ENCODE results near the gene LYSMD3. TPM values are rescaled to one million over a fixed set of nuclear protein-coding genes. Genes with fewer than 3 reads are reported as not detected.

The LYSMD3 gene
- total and polyA plus RNA-seq, 3 experiments from 2014 or later, result 13.0 to 17.0 (median 17.0) TPM

DNA sequence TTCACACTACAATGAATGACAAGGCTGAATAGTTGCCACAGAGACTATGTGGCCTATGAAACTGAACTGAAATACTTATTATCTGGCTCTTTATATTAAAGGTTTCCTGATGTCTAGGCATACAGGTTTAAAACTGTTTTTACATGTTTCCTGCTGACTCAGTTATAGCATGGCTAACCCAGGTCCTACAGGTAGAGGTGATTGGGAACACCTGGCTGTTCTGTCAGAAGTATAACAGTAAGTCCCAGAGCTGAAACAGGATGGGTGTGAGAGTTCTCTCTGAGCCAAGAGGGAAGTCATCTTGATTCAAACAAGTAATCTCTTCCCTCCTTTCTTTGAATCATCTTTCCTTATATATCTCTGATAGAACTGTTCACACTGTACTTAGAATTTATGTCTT lies 24.3 kb upstream of the LYSMD3 start:
- ChIA-PET POLR2A (no interaction called here), CTCF (no interaction called here)
- no peaks in the 10 kb centered on the region for H3K36me3 ChIP-seq (ENCODE audit: insufficient read depth, low read length)
- H3K27me3 ChIP-seq (ENCODE audit: insufficient read depth, low read length, poor library complexity, severe bottlenecking), result peaks cover 13% of the 10 kb centered on the region
- Mint-ChIP-seq H3K27ac (no peak overlapping the region), H3K4me1 (peaks cover 6 to 11% (median 8%) of the 10 kb centered on the region in 3 donors), H3K27me3 (peaks cover 25 to 62% of the 10 kb centered on the region in 2 donors), H3K4me3 (no peak overlapping the region), H3K36me3 (no peaks in the 10 kb centered on the region), H3K9me3 (no peaks in the 10 kb centered on the region)
- H3K27ac ChIP-seq (ENCODE audit: low read depth, low read length), result no peak overlapping the region
- DNase-seq, result no peak
- H3K4me3 ChIP-seq (ENCODE audit: low read length), result no peak overlapping the region
- H3K9me3 ChIP-seq (ENCODE audit: low read length), result no peaks in the 10 kb centered on the region
- H3K4me1 ChIP-seq (ENCODE audit: insufficient read depth, low read length), result no peaks in the 10 kb centered on the region

DNA sequence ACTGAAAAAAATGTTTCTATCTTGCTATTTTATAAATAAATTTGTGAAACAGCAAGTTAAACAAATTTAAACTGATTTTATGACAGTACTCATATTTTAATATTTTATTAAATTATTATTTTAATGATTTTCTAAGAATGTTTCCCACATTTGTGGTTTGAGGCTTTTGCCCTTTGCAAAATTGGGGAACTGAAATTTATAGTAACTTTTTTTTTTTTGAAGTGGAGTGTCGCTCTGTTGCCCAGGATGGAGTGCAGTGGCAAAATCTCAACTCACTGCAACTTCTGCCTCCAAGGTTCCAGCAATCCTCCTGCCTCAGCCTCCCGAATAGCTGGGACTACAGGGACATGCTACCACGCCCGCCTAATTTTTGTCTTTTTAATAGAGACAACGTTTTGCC lies 22.0 kb upstream of the LYSMD3 start:
- ChIA-PET POLR2A (no interaction called here), CTCF (no interaction called here)
- Histone ChIP-seq H3K36me3 (ENCODE audit: insufficient read depth, low read length) (no peaks in the 10 kb centered on the region), H3K27ac (ENCODE audit: low read depth, low read length) (no peak overlapping the region), H3K4me1 (ENCODE audit: insufficient read depth, low read length) (no peaks in the 10 kb centered on the region), H3K9me3 (ENCODE audit: low read length) (no peaks in the 10 kb centered on the region), H3K4me3 (ENCODE audit: low read length) (no peak overlapping the region), H3K27me3 (ENCODE audit: insufficient read depth, low read length, poor library complexity, severe bottlenecking) (peaks cover 6% of the 10 kb centered on the region)
- H3K27ac Mint-ChIP-seq, result no peak overlapping the region
- no peak for DNase-seq
- H3K36me3 Mint-ChIP-seq, result no peaks in the 10 kb centered on the region
- no peak overlapping the region for H3K4me3 Mint-ChIP-seq
- H3K27me3 Mint-ChIP-seq, result peaks cover 15 to 48% of the 10 kb centered on the region in 2 donors
- H3K4me1 Mint-ChIP-seq, result no peaks in the 10 kb centered on the region
- no peaks in the 10 kb centered on the region for H3K9me3 Mint-ChIP-seq

DNA sequence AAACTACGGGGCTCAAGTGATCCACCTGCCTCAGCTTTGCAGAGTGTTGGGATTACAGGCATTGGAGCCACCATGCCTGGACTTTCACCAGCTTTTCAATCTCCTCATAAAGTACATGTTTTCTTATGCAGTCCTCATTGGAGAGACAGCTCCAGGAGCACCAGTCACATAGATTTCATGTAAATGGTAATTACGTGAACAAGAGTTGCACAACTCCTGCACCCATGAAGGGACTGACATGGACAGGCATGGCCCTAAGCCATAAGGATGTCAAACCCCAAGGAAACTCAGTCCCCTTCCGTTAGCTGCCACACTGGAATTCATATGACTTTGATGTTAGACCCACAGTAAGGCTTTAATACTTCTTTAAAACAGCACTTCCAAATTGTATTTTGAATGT lies 21.6 kb upstream of the LYSMD3 start:
- H3K36me3 Mint-ChIP-seq, result no peaks in the 10 kb centered on the region
- POLR2A ChIA-PET, result no interaction called here

DNA sequence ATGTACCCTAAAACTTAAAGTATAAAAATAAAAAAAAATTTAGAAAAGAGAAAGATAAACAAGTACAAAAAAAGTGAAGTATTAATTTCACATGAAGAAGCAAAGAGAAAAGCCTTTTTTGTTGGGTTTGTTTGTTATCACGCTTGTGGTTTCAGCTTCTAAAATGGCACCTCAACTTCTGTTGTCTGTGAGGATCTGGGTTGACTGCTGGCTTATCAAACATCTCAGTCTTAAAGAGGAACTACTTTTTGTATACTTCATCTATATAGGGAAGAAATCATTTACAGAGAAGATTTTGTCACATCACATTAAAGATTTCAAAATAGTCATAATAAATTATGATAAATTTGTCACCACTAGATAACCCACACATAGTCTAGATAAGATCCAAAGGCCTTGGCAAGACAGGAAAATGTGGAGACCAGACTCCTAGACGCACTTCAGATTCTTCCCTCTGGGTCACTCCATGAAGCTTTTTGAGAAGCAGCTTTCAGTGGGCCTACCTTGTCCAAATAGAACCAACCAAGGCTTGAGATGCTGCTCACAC lies 20.4 kb upstream of the LYSMD3 start:
- Mint-ChIP-seq H3K27ac (no peak overlapping the region), H3K9me3 (no peaks in the 10 kb centered on the region), H3K27me3 (peaks cover 14 to 42% of the 10 kb centered on the region in 2 donors), H3K4me3 (no peak overlapping the region), H3K36me3 (no peaks in the 10 kb centered on the region), H3K4me1 (no peaks in the 10 kb centered on the region)
- ChIA-PET POLR2A (no interaction called here), CTCF (no interaction called here)
- H3K27ac ChIP-seq (ENCODE audit: low read depth, low read length), result no peak overlapping the region
- no peak for DNase-seq
- H3K9me3 ChIP-seq (ENCODE audit: low read length), result no peaks in the 10 kb centered on the region
- H3K4me1 ChIP-seq (ENCODE audit: insufficient read depth, low read length), result no peaks in the 10 kb centered on the region
- H3K36me3 ChIP-seq (ENCODE audit: insufficient read depth, low read length), result no peaks in the 10 kb centered on the region
- H3K4me3 ChIP-seq (ENCODE audit: low read length), result no peak overlapping the region
- H3K27me3 ChIP-seq (ENCODE audit: insufficient read depth, low read length, poor library complexity, severe bottlenecking), result peaks cover 6% of the 10 kb centered on the region

More for the DNA sequence above, 21.6 kb upstream of the LYSMD3 start:
- Mint-ChIP-seq H3K27ac (no peak overlapping the region), H3K4me1 (no peaks in the 10 kb centered on the region), H3K4me3 (no peak overlapping the region), H3K27me3 (peaks cover 15 to 44% of the 10 kb centered on the region in 2 donors), H3K9me3 (no peaks in the 10 kb centered on the region)
- H3K4me1 ChIP-seq (ENCODE audit: insufficient read depth, low read length), result no peaks in the 10 kb centered on the region
- CTCF ChIA-PET, result no interaction called here
- no peak overlapping the region for H3K27ac ChIP-seq (ENCODE audit: low read depth, low read length)
- no peak overlapping the region for H3K4me3 ChIP-seq (ENCODE audit: low read length)
- peaks cover 6% of the 10 kb centered on the region for H3K27me3 ChIP-seq (ENCODE audit: insufficient read depth, low read length, poor library complexity, severe bottlenecking)
- H3K36me3 ChIP-seq (ENCODE audit: insufficient read depth, low read length), result no peaks in the 10 kb centered on the region
- no peak for DNase-seq
- no peaks in the 10 kb centered on the region for H3K9me3 ChIP-seq (ENCODE audit: low read length)

DNA sequence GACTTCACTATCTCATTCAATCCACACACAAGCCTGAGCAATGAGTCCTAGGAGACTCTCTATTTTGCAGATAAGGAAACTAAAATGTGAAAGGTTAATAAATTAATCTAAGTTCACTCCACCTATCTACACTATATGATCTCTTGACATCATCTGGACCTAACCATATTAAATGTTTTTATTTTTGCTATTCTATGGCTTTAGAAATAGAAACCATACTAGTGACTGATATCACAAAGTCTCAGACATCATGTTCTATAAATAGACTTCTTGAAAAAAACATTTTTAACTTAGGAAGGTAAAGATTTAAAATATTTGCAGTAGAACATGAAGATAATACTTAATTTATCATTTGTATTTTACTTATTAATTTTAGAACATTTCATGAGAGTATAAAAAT lies 19.8 kb upstream of the LYSMD3 start:
- Mint-ChIP-seq H3K27me3 (peaks cover 16 to 44% of the 10 kb centered on the region in 2 donors), H3K4me1 (no peaks in the 10 kb centered on the region), H3K4me3 (no peak overlapping the region), H3K9me3 (peaks cover 0 to 2% (median 0%) of the 10 kb centered on the region in 5 donors), H3K36me3 (no peaks in the 10 kb centered on the region), H3K27ac (no peak overlapping the region)
- H3K27ac ChIP-seq (ENCODE audit: low read depth, low read length), result no peak overlapping the region
- no peaks in the 10 kb centered on the region for H3K36me3 ChIP-seq (ENCODE audit: insufficient read depth, low read length)
- ChIA-PET CTCF (no interaction called here), POLR2A (no interaction called here)
- no peak overlapping the region for H3K4me3 ChIP-seq (ENCODE audit: low read length)
- H3K4me1 ChIP-seq (ENCODE audit: insufficient read depth, low read length), result no peaks in the 10 kb centered on the region
- no peak for DNase-seq
- peaks cover 6% of the 10 kb centered on the region for H3K27me3 ChIP-seq (ENCODE audit: insufficient read depth, low read length, poor library complexity, severe bottlenecking)
- H3K9me3 ChIP-seq (ENCODE audit: low read length), result no peaks in the 10 kb centered on the region

DNA sequence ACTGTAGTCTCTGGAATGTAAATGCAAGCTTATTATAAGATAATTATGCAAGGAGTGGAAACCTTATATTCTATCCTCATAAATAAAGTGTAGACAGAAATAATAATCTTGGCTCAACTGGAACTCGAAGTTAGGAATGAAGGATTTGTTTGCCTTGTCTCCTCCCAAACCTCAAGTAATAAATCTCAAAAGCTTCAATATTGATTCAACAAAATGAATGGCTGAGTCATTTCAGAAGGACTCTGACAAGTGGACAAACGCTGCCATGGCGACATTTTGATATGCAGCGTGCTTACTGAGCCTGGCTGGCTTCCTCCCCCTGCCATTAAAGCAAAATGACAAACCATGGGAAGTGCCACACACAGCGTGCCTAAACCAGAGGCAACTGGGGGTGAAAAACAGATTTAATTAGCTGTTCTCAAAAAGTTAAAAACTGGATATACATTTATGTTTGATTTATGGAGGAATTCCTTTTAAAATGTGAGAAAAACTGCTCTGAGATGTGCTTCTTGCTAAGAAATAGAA lies 18.7 kb upstream of the LYSMD3 start:
- H3K4me3 Mint-ChIP-seq, result no peak overlapping the region
- no peak overlapping the region for H3K4me3 ChIP-seq (ENCODE audit: low read length)
- no peak for DNase-seq

DNA sequence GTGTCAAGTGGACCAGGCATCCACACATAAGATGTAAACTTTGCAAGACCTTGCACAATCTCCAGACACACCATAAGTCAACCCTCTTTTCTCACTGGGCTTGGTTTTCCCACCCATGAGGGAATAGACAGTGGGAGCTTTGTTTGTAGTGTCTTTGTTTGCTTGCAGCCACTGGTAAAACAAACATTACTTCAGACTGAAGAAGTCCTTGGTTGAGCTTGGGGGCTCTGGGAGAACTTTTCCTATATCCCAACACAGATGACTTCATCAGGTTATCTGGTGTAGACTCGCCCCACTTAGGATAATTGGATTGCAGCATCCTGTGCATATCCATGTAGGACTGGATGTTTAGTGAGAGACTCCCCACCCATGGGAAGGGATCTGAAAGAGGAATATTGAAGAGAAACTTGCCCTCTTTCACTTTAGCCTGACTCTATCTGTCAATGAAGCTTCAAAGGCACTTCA lies 17.7 kb upstream of the LYSMD3 start:
- ChIA-PET POLR2A (no interaction called here), CTCF (no interaction called here)
- no peaks in the 10 kb centered on the region for H3K4me1 ChIP-seq (ENCODE audit: insufficient read depth, low read length)
- no peak for DNase-seq
- H3K9me3 Mint-ChIP-seq, result peaks cover 0 to 2% (median 0%) of the 10 kb centered on the region in 5 donors
- H3K4me3 ChIP-seq (ENCODE audit: low read length), result no peak overlapping the region
- H3K27me3 Mint-ChIP-seq, result peaks cover 18 to 45% of the 10 kb centered on the region in 2 donors
- no peak overlapping the region for H3K4me3 Mint-ChIP-seq
- no peaks in the 10 kb centered on the region for H3K36me3 ChIP-seq (ENCODE audit: insufficient read depth, low read length)
- no peaks in the 10 kb centered on the region for H3K4me1 Mint-ChIP-seq
- H3K36me3 Mint-ChIP-seq, result no peaks in the 10 kb centered on the region
- peaks cover 6% of the 10 kb centered on the region for H3K27me3 ChIP-seq (ENCODE audit: insufficient read depth, low read length, poor library complexity, severe bottlenecking)
- H3K27ac Mint-ChIP-seq, result no peak overlapping the region
- no peak overlapping the region for H3K27ac ChIP-seq (ENCODE audit: low read depth, low read length)
- H3K9me3 ChIP-seq (ENCODE audit: low read length), result no peaks in the 10 kb centered on the region

More for the DNA sequence above, 18.7 kb upstream of the LYSMD3 start:
- no peaks in the 10 kb centered on the region for H3K36me3 ChIP-seq (ENCODE audit: insufficient read depth, low read length)
- H3K27me3 Mint-ChIP-seq, result peaks cover 16 to 45% of the 10 kb centered on the region in 2 donors
- no peak overlapping the region for H3K27ac ChIP-seq (ENCODE audit: low read depth, low read length)
- H3K9me3 Mint-ChIP-seq, result peaks cover 0 to 2% (median 0%) of the 10 kb centered on the region in 5 donors
- peaks cover 6% of the 10 kb centered on the region for H3K27me3 ChIP-seq (ENCODE audit: insufficient read depth, low read length, poor library complexity, severe bottlenecking)
- H3K27ac Mint-ChIP-seq, result no peak overlapping the region
- H3K4me1 ChIP-seq (ENCODE audit: insufficient read depth, low read length), result no peaks in the 10 kb centered on the region
- H3K36me3 Mint-ChIP-seq, result no peaks in the 10 kb centered on the region
- ChIA-PET POLR2A (no interaction called here), CTCF (interaction anchor here (0.6 kb wide), 1 partner anchor 34 kb away, joined by 4 read pairs; no protein-coding TSS in a partner anchor)
- no peaks in the 10 kb centered on the region for H3K9me3 ChIP-seq (ENCODE audit: low read length)
- H3K4me1 Mint-ChIP-seq, result no peaks in the 10 kb centered on the region

- no peaks in the 10 kb centered on the region for H3K36me3 Mint-ChIP-seq
- peaks cover 18 to 45% of the 10 kb centered on the region in 2 donors for H3K27me3 Mint-ChIP-seq
- CTCF ChIA-PET, result no interaction called here
- Histone ChIP-seq H3K4me3 (ENCODE audit: low read length) (no peak overlapping the region), H3K9me3 (ENCODE audit: low read length) (no peaks in the 10 kb centered on the region), H3K27ac (ENCODE audit: low read depth, low read length) (no peak overlapping the region), H3K27me3 (ENCODE audit: insufficient read depth, low read length, poor library complexity, severe bottlenecking) (peaks cover 6% of the 10 kb centered on the region), H3K36me3 (ENCODE audit: insufficient read depth, low read length) (no peaks in the 10 kb centered on the region), H3K4me1 (ENCODE audit: insufficient read depth, low read length) (no peaks in the 10 kb centered on the region)
- H3K4me3 Mint-ChIP-seq, result no peak overlapping the region
- H3K4me1 Mint-ChIP-seq, result no peaks in the 10 kb centered on the region
- POLR2A ChIA-PET, result interaction anchor here (0.7 kb wide), 1 partner anchor 261 kb away, joined by 5 read pairs; no protein-coding TSS in a partner anchor
- no peak overlapping the region for H3K27ac Mint-ChIP-seq
- DNase-seq, result no peak
- H3K9me3 Mint-ChIP-seq, result peaks cover 0 to 2% (median 0%) of the 10 kb centered on the region in 5 donors
These were observed 16.9 kb upstream of the LYSMD3 start for GRCh38 chr5:90546216-90546837.
